ENCODE results near the gene GCG. TPM values are rescaled to one million over a fixed set of nuclear protein-coding genes. Genes with fewer than 3 reads are reported as not detected.

Gene GCG
- polyA plus RNA-seq, 1 of the 3 experiments (the other 2 are of a cell fraction) = not detected

DNA sequence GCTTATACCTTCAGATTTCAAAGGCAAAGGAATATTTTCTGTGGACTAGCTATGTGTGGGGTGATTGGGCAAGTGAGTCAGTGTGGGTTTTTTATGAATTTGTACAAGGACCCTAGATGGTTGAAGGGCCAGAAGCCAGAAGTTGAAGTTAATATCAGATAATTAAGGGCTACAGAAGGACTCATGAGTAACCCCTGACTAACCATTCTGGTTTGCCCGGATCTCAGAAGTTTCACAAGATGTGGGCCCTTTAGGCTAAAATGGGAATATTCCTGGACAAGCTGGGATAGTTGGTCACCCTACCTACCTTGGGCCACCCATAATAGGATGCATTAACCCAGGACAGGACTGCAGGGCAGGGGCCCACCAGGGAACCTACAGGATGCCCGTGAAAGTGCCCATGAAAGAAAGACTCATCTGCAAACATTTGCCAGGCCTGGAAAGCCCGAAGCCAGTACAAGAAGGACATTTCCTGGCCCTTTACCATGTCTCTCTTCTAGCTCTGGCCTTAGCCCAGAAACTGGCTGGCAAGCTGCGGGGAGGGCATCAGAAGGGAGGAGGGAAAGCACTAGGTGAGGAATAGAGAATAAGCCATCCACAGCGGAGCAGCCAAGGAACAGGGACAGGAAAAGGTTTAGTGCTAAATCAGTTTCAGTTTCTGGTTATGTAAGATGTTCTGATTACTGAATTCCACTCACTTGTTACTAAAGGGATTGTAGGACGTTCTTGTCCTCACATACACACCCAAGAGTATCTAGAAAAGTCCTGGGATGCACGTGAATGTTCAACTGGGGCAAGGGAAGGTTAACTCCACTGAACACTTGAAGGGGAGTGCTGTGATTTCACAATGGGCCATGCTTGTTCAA is 33.6 kb downstream of the GCG start:
- Histone ChIP-seq H3K9me3 (peaks cover 8% of the 10 kb centered on the region), H3K4me3 (ENCODE audit: low read depth in 2 of 2, low read length in 1 of 2) (peak overlapping the region in 1 of 2 experiments; percentile 34; a peak in 1 of 4 replicates), H3K4me2 (peak overlapping the region; percentile 58), H3K27me3 (ENCODE audit: insufficient read depth) (no peaks in the 10 kb centered on the region), H2AFZ (ENCODE audit: low read depth) (peak overlapping the region; percentile 63; the same call in 1 of the 2 replicates), H3F3A (replicated peaks; ENCODE audit: insufficient read depth) (peaks cover 16% of the 10 kb centered on the region), H3K79me2 (ENCODE audit: insufficient read depth) (no peaks in the 10 kb centered on the region), H3K27ac (ENCODE audit: low read depth in 2 of 2, low read length in 1 of 2) (peak overlapping the region in 1 of 2 experiments; percentile 82; a peak in 2 of 4 replicates), H3K36me3 (replicated peaks in 1 of 2; ENCODE audit: control insufficient read depth in 1 of 2, insufficient read depth in 2 of 2, low read length in 1 of 2) (peaks cover 0 to 5% of the 10 kb centered on the region in 2 experiments), H4K20me1 (ENCODE audit: insufficient read depth) (no peaks in the 10 kb centered on the region), H3K4me1 (ENCODE audit: control insufficient read depth in 1 of 2, insufficient read depth in 2 of 2, low read depth in 1 of 2, low read length in 1 of 2) (0 out of 4 replicates have a peak, but pooled peaks cover 0 to 10% of the 10 kb centered on the region in 2 experiments), H3K9ac (0 out of 2 replicates have a peak overlapping the region, but pooled peaks have one; percentile 17), H3K9me2 (no peaks in the 10 kb centered on the region)
- ChIA-PET CTCF (no interaction called here), POLR2A (no interaction called here)
- no peak for DNase-seq
- TF ChIP-seq FOXM1 (IDR thresholded peaks at IDR 0.05; ENCODE audit: low read depth) = 0 out of 2 replicates have a peak, but pooled peaks have one; percentile 28
- TF ChIP-seq NFIC (IDR thresholded peaks at IDR 0.05; ENCODE audit: borderline replicate concordance) = peak; percentile 79
- no peak for TF ChIP-seq EZH2phosphoT487 (IDR thresholded peaks at IDR 0.05; ENCODE audit: borderline replicate concordance, low read depth)
- TF ChIP-seq RCOR1 (IDR thresholded peaks at IDR 0.05; ENCODE audit: low read length) = no peak
- peak in 1 of 2 experiments; percentile 82; a peak in 2 of 4 replicates for TF ChIP-seq EP300 (IDR thresholded peaks at IDR 0.05; ENCODE audit: borderline replicate concordance in 1 of 2, low read depth in 1 of 2, low read length in 1 of 2)
- TF ChIP-seq, protein P1, sequence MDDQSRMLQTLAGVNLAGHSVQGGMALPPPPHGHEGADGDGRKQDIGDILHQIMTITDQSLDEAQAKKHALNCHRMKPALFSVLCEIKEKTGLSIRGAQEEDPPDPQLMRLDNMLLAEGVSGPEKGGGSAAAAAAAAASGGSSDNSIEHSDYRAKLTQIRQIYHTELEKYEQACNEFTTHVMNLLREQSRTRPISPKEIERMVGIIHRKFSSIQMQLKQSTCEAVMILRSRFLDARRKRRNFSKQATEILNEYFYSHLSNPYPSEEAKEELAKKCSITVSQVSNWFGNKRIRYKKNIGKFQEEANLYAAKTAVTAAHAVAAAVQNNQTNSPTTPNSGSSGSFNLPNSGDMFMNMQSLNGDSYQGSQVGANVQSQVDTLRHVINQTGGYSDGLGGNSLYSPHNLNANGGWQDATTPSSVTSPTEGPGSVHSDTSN (IDR thresholded peaks at IDR 0.05) = peak; percentile 65
- peak; percentile 23; the same call in 1 of the 2 replicates for TF ChIP-seq MEF2A (IDR thresholded peaks at IDR 0.05; ENCODE audit: borderline replicate concordance, low read depth)
- TF ChIP-seq ELF1 (IDR thresholded peaks at IDR 0.05) = no peak
- TF ChIP-seq YY1 (IDR thresholded peaks at IDR 0.05; ENCODE audit: low read depth) = 0 out of 2 replicates have a peak, but pooled peaks have one; percentile 18
- no peak; the same call in 1 of the 2 replicates for TF ChIP-seq POLR2AphosphoS5 (IDR thresholded peaks at IDR 0.05; ENCODE audit: low read depth, low read length)
- peak; percentile 78 for TF ChIP-seq JUND (IDR thresholded peaks at IDR 0.05)
- peak; percentile 79; the same call in 1 of the 2 replicates for TF ChIP-seq FOSL2 (IDR thresholded peaks at IDR 0.05; ENCODE audit: borderline replicate concordance, low read depth)
- TF ChIP-seq TEAD4 (IDR thresholded peaks at IDR 0.05; ENCODE audit: borderline replicate concordance, insufficient read depth) = peak; percentile 56; the same call in 1 of the 2 replicates
- peak; percentile 59; the same call in 1 of the 2 replicates for TF ChIP-seq RXRA (IDR thresholded peaks at IDR 0.05; ENCODE audit: borderline replicate concordance, low read depth)
- no peak for TF ChIP-seq CHD2 (IDR thresholded peaks at IDR 0.05; ENCODE audit: low read length, partially characterized antibody)
- TF ChIP-seq TCF12 (IDR thresholded peaks at IDR 0.05) = peak; percentile 74
- TF ChIP-seq, protein P2, sequence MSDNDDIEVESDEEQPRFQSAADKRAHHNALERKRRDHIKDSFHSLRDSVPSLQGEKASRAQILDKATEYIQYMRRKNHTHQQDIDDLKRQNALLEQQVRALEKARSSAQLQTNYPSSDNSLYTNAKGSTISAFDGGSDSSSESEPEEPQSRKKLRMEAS (IDR thresholded peaks at IDR 0.05; ENCODE audit: low read depth) = 0 out of 2 replicates have a peak, but pooled peaks have one; percentile 16
- WGBS (ENCODE audit: low lambda C conversion rate) = 26% methylated on average over 7 of the region's 7 CpGs
